RPMI8226 (cell line): Measurements from ENCODE around the gene PRSS21.

Experiments
- DNase-seq: peaks from one replicate; pipeline ENCODE4 v3.0.0-alpha.2; 2015

Gene PRSS21

DNA sequence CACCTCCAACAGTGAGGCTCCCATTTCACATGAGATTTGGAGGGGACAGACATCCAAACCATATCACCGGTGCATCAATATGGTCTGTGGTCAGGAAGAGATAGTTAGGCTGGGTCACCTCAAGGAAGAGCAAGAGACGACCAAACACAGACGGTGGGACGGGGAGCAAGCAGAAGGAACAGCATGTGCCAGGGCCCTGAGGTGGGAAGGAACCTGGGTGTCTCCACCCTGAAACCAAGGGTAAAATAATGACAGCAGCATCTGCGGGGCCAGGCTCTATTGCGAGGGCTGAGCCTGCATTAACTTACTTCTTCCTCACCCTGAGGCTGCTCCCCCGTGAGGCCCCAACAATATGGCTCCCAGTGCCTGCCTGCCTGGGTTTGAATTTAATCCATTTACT, 8.9 kb upstream of the PRSS21 start:
- no peak for DNase-seq

DNA sequence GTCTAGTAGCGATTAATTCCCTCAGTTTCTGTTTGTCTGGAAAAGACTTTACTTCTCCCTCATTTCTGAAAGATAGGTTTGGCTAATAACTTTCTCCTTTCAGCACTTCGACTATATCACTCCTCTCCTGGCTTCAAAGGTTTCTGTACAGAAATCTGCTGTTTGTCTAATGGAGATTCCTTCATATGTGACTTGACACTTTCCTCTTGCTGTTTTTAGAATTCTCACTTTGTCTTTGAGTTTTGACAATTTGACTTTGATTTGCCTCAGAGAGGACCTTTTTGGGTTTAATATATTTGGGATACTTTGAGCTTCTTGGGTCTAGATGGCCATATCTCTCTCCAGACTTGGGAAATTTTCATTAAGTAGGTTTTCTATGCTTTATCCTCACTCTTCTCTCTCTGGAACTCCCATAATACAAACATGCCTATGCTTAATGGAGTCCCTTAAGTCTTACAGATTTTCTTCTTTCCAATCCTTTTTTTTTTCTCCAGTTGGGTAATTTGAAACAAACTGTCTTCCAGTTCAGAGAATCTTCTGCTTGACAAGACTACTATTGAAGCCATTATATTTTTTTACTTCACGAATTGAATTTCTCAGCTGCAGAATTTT, 7.8 kb upstream of the PRSS21 start:
- DNase-seq: no peak

- no peak for DNase-seq
These were observed 6.4 kb upstream of the PRSS21 start for GRCh38 chr16:2810651-2811050.

DNA sequence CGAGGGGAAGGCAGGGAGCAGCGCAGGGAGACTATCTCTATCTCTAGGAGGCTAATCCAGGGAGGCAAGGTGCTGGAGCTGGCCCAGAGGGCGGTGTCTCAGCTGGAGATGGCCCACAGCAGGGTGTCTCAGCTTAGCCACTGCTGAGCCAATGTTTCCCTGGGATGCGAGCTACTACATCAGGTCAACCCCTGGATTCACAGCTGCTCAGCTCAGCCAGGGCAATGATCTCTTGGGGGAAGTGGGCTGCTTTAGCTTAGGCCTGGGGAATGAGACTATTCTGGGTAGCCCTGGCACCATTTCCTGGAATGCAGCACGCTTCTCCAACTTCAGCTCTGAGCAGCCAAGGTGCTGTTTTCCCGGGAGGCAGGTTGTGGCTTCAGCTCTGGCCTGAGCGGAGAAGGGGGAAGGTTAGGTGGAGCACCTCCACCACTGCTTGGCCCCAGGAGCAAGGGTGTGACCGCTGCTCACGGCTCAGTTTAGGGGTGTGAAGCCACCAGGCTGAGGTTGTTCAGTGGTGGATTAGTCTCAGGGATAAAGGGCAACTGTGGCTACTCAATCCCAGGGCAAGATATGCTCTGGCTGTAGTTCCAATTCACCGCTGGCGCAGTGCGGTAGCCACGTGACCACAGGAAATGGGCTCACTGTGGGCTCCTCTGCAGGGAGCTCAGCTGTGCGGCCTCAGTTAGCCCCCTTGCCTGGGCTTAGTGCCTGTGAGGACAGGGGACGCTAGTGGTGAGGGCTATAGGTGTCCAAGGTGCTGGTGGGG, 5.2 kb upstream of the PRSS21 start:
- DNase-seq: no peak

- no peak for DNase-seq
These were observed 3.2 kb upstream of the PRSS21 start for GRCh38 chr16:2813771-2814221.

DNA sequence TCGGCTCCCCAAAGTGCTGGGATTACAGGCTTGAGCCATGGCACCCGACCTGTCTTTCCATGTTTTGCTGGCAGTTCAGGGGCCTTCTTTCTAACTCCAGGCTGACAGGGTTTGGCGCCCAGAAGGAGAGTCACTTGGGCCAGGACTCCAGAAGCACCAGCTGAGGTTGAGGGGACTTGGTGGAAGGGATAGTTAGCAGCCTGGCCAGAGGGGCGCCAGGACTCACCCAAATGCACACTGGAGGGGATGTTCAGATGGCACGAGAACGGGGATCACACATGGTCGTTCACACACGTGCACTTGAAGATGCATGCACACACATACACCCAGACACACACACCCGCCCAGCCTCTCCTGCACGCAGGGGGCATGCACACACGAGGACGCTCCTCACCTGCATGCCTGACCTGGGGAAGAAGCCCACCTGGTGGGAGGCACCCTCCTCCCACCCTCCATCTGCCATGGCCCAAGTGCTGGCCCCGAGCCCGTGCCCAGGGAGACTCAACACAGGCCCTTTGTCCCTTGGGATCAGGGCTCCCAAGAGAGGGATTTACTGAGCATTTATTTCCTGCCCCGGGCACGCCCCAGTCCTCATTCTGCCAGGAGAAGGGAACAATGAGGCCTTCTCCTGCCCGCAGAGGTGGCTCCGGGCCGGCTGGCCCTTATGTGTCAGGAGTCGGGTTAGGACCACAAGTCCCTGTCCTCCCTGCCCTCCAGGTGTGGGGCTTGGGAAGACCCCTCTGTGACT, 2.3 kb upstream of the PRSS21 start:
- no peak for DNase-seq

GRCh38 chr16:2815299-2815771, 1.7 kb upstream of the PRSS21 start:
- DNase-seq: no peak

GRCh38 chr16:2817340-2818271, 569 bp downstream of the PRSS21 start:
- DNase-seq: no peak

GRCh38 chr16:2818272-2818876, 1.3 kb downstream of the PRSS21 start:
- DNase-seq: no peak

DNA sequence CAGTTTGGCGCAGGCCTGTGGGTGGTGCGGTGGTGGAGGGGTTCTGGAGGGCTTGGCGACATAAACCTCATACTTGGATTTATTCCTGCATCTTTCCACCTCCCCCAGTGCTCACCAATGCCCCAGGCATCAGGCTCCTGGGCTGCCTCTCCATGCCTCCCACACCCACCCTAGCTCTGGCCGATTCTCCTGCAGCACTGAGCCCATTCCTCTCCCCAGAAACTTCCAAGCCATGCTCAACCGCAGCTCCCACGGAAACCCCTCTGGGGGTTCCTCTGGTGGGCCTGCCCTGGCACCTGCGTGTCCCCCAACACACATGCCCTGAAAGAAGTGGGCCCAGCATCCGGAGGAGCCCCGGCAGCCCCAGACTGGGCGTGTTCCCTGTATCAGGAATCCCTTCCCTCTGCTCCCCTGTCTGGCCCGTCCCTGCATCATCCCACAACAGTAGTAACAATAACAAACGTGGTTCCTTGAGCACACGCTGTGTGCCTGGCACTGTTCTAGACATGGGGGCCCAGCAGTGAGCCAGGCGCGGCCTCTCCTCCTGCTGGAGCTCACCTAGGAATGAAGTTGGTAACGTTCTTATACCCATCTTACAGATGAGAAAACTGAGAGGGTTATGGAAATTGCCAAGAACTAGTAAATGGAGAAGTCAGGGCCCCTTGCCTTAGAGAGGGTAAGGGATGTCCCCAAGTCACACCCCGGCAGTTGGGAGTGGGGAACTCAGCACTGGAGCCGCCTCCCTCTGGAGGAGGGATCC, 2.3 kb downstream of the PRSS21 start:
- DNase-seq: no peak

- DNase-seq: no peak
These were observed 3.1 kb downstream of the PRSS21 start for GRCh38 chr16:2819939-2820835.

GRCh38 chr16:2820836-2821486, 3.9 kb downstream of the PRSS21 start:
- DNase-seq: no peak

DNA sequence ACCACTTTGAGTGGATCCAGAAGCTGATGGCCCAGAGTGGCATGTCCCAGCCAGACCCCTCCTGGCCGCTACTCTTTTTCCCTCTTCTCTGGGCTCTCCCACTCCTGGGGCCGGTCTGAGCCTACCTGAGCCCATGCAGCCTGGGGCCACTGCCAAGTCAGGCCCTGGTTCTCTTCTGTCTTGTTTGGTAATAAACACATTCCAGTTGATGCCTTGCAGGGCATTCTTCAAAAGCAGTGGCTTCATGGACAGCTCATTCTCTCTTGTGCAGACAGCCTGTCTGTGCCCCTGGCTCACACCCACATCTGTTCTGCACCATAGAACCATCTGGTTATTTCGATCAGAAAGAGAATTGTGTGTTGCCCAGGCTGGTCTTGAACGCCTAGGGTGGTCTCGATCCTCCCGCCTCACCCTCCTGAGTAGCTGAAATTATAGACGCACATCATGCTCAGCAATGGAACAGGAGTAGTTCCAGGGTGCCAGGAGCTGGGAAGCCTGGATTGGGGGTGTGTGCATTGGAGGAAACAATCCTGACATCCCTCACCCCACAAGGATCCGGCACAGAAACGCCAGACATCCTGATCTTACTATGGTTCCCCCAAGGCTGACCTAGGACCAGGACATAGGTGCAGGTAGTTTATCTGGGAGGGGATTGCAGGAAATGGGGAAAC, 4.6 kb downstream of the PRSS21 start:
- DNase-seq: no peak

DNA sequence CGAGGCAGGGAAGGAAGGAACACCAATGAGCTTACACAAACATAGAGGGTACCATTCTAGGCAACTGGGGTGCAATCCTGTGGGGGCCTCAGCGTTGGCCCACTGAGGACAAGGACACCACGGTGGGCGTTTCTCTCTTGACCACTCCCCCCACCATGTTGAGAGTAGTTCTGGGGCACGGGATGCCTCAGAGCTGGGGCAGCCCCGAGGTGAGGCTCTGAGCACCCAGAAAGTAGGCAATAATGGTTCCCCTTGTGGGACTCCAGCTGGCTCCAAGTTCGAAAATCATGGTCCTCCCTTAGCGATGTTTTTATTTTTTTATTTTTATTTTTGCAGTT, 5.1 kb downstream of the PRSS21 start:
- DNase-seq: no peak

- no peak for DNase-seq
These were observed 5.5 kb downstream of the PRSS21 start for GRCh38 chr16:2822496-2822895.

GRCh38 chr16:2824626-2825025, 7.6 kb downstream of the PRSS21 start:
- no peak for DNase-seq

GRCh38 chr16:2825049-2825742, 8.2 kb downstream of the PRSS21 start:
- DNase-seq: no peak

DNA sequence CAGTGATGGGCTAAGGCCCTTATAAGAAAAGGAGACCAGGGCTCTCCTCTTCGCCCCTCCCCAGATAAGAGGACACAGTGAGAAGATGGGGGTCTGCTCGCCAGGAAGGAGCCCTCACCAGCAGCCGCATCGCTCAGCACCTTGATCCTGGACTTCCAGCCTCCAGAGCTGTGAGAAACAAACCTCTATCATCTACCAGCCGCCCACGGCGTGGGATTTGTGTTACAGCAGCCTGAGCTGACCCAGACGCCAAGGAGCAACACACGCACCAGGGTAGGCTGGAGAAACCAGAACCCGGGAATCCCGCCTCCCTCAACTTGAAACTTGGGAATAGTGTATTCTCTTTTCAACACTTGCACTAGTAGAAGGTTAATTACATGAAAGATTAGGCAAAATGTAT, 8.9 kb downstream of the PRSS21 start:
- DNase-seq: no peak
